SK-N-MC (cell line): ENCODE results near the gene MAPKAPK2.

Experiments used
- DNase-seq: peaks from one replicate; pipeline ENCODE4 v3.0.0-alpha.2; 2011; ENCODE audit warnings: low read depth, low spot score
- H3K27ac ChIP-seq: fragments of 200-600 bp; sonication (generic); 2 replicates; pipeline ENCODE4 v1.5.1; 2016; ENCODE audit warnings: mixed run types
- H3K36me3 ChIP-seq: fragments of 200-600 bp; sonication (generic); 2 replicates; pipeline ENCODE4 v1.6.1; 2017; ENCODE audit warnings: antibody characterized with exemption, low read length, mixed read lengths; ENCODE audit not compliant: insufficient read depth
- H3K4me3 ChIP-seq: fragments of 200-600 bp; sonication (generic); 2 replicates; pipeline ENCODE4 v1.5.1; 2016
- H3K9ac ChIP-seq: fragments of 200-600 bp; sonication (generic); 2 replicates; pipeline ENCODE4 v1.8.0; 2017; ENCODE audit warnings: mixed run types, mixed read lengths; ENCODE audit not compliant: insufficient read length
- H3K9me3 ChIP-seq: fragments of 200-600 bp; sonication (generic); 2 replicates; pipeline ENCODE4 v1.6.1; 2017; ENCODE audit warnings: low read depth, mild to moderate bottlenecking, antibody characterized with exemption, low read length, moderate library complexity, mixed read lengths
- EZH2 ChIP-seq: fragments of 200-600 bp; sonication (generic); IDR thresholded peaks from one replicate; pipeline ENCODE4 v1.6.1; 2017; ENCODE audit warnings: antibody characterized with exemption
- FOXP2 ChIP-seq: optimal IDR thresholded peaks from 2 replicates; pipeline ENCODE3; 2011; ENCODE audit warnings: mild to moderate bottlenecking, moderate library complexity; ENCODE audit not compliant: insufficient read depth; ENCODE audit errors: extremely low read length, control extremely low read depth
- POLR2AphosphoS5 ChIP-seq: IDR thresholded peaks from 2 replicates; pipeline ENCODE4 v1.6.1; 2012; ENCODE audit warnings: mild to moderate bottlenecking, low read depth, low read length, borderline replicate concordance

Gene MAPKAPK2

GRCh38 chr1:206658264-206658980 lies 26.3 kb upstream of the MAPKAPK2 start:
- H3K36me3 ChIP-seq = no peaks in the 10 kb centered on the region
- no peak for DNase-seq
- H3K27ac ChIP-seq = no peak overlapping the region
- no peak overlapping the region for H3K4me3 ChIP-seq
- no peak for TF ChIP-seq FOXP2
- TF ChIP-seq EZH2 = no peak
- TF ChIP-seq POLR2AphosphoS5 = no peak
- H3K9me3 ChIP-seq = no peaks in the 10 kb centered on the region
- H3K9ac ChIP-seq = no peak overlapping the region

GRCh38 chr1:206658981-206659273 lies 25.8 kb upstream of the MAPKAPK2 start:
- H3K9me3 ChIP-seq = no peaks in the 10 kb centered on the region
- no peak for DNase-seq
- no peak overlapping the region for H3K27ac ChIP-seq
- no peak for TF ChIP-seq EZH2
- TF ChIP-seq FOXP2 = no peak
- TF ChIP-seq POLR2AphosphoS5 = no peak
- no peaks in the 10 kb centered on the region for H3K36me3 ChIP-seq
- no peak overlapping the region for H3K9ac ChIP-seq
- no peak overlapping the region for H3K4me3 ChIP-seq

- Histone ChIP-seq H3K9ac (no peak overlapping the region), H3K27ac (no peak overlapping the region), H3K4me3 (no peak overlapping the region), H3K36me3 (no peaks in the 10 kb centered on the region), H3K9me3 (no peaks in the 10 kb centered on the region)
- no peak for TF ChIP-seq EZH2
- no peak for TF ChIP-seq FOXP2
- TF ChIP-seq POLR2AphosphoS5 = no peak
- DNase-seq = no peak
These were observed 24.6 kb upstream of the MAPKAPK2 start for GRCh38 chr1:206660136-206660535.

DNA sequence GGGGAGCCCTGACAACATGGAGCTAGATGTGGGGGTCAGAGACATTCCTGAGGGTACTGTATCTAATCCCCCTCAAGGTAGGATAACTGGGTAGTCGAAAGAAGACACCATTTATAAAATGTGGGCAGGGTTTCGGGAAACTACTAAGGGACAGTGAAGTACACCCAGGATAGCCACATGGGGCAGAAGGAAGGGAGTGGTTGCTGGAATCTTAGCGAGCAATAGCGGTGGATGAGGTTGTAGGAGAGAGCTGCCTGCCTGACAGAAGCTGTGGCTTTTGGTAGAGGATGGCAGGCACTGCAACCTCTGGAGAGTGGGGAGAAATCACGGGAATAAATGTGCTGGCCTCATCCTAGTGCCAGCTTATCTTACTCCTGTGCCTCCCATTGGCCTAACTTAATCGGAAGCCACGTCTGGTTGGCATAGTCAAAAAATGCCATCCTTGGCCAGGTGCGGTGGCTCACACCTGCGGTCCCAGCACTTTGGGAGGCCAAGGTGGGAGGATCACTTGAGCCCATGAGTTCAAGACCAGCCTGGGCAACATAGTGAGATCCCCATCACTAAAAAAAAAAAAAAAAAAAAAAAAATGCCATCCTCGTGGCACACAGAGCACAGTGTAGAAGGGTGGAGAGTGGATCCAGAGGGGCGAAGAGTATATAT lies 23.4 kb upstream of the MAPKAPK2 start:
- H3K27ac ChIP-seq = no peak overlapping the region
- no peak overlapping the region for H3K4me3 ChIP-seq
- H3K9me3 ChIP-seq = no peaks in the 10 kb centered on the region
- no peak overlapping the region for H3K9ac ChIP-seq
- no peaks in the 10 kb centered on the region for H3K36me3 ChIP-seq
- no peak for TF ChIP-seq POLR2AphosphoS5
- TF ChIP-seq EZH2 = no peak
- no peak for TF ChIP-seq FOXP2
- no peak for DNase-seq

DNA sequence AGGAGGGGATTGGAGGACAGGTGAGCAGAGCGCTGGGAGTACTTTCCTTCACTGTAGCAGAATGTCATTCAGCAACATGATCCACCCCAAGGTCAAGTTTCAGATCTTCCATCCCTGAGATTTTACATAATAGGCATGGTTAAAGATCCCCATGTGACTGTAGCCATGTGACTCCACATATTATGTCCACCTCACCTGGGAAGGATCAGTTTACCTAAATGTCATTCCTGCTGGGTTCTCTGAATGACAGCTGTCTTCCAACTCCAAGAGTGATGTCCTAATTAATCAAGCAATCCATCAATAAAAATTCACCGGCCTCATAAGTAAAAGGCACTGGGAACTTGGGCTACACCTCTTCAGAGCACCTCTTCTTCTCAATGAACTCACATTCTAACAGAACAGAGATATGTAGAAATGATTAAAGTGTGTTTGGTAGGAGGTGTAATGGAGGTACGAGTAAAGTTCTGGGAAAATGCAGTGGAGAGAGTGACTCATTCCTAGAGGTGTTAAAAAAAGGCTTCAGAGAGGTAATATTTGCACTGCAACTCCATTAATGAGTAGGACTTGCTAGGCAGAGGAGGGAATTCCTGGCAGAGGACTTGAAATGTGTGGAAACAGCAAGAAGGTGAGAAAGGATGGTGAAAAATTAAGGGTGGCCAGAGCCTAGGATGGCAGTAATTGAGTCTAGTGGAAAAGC lies 22.2 kb upstream of the MAPKAPK2 start:
- Histone ChIP-seq H3K27ac (no peak overlapping the region), H3K4me3 (no peak overlapping the region), H3K36me3 (no peaks in the 10 kb centered on the region), H3K9me3 (no peaks in the 10 kb centered on the region), H3K9ac (no peak overlapping the region)
- no peak for TF ChIP-seq EZH2
- no peak for TF ChIP-seq FOXP2
- no peak for TF ChIP-seq POLR2AphosphoS5
- DNase-seq = no peak

- Histone ChIP-seq H3K9ac (no peak overlapping the region), H3K9me3 (no peaks in the 10 kb centered on the region), H3K27ac (no peak overlapping the region), H3K4me3 (no peak overlapping the region), H3K36me3 (no peaks in the 10 kb centered on the region)
- DNase-seq = no peak
- TF ChIP-seq FOXP2 (no peak), EZH2 (no peak), POLR2AphosphoS5 (no peak)
These were observed 21.3 kb upstream of the MAPKAPK2 start for GRCh38 chr1:206663362-206663761.

- TF ChIP-seq EZH2 (no peak), POLR2AphosphoS5 (no peak), FOXP2 (no peak)
- Histone ChIP-seq H3K27ac (no peak overlapping the region), H3K9me3 (no peaks in the 10 kb centered on the region), H3K4me3 (peak overlapping the region; percentile 65), H3K36me3 (no peaks in the 10 kb centered on the region), H3K9ac (no peak overlapping the region)
- DNase-seq = no peak
These were observed 20.7 kb upstream of the MAPKAPK2 start for GRCh38 chr1:206663832-206664652.

DNA sequence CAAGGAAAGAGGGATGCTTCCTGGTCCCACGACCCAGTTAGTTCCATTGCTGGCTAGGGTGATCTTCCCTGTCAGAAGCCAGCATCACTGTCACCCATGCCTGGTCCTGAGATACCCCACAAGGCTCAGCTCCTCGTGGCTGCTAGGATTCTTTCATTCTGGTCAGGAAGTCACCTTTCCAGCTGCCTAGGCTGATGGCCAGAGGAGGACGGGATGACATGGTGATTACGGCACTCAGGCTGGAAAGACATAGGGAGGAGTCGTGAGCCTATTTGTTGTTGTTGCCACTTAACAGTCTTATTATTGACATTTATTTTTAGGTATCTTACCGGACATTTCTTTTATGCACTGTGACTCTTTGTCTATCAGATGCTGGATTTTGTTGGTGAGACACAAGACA lies 20.0 kb upstream of the MAPKAPK2 start:
- no peak for DNase-seq
- H3K27ac ChIP-seq = no peak overlapping the region
- TF ChIP-seq FOXP2 = no peak
- TF ChIP-seq POLR2AphosphoS5 = no peak
- no peak for TF ChIP-seq EZH2
- H3K9me3 ChIP-seq = no peaks in the 10 kb centered on the region
- H3K36me3 ChIP-seq = no peaks in the 10 kb centered on the region
- no peak overlapping the region for H3K4me3 ChIP-seq
- H3K9ac ChIP-seq = no peak overlapping the region
